Lung (tissue), 12 donors: Measurements from ENCODE around the gene SLC9A1. TPM values are rescaled to one million over a fixed set of nuclear protein-coding genes. Genes with fewer than 3 reads are reported as not detected.

Source experiments
- ATAC-seq: fragments of 200-7000 bp; cut with Tn5 transposase; one replicate; pipeline ENCODE4 v1.9.1; 2020; ENCODE audit warnings: moderate number of reproducible peaks; ENCODE audit not compliant: insufficient read depth, low FRiP score
- DNase-seq, 3 donors: peaks; one replicate each; pipeline ENCODE4 v3.0.0-alpha.2; 2013 to 2017
- H3K27ac ChIP-seq, 2 donors: one replicate each; pipeline ENCODE4 v1.5.1; 2013; ENCODE audit warnings: mild to moderate bottlenecking in 2 of 2, moderate library complexity in 2 of 2, control low read depth in 1 of 2, inconsistent platforms in 1 of 2, low read depth in 1 of 2, low read length in 1 of 2
- H3K27me3 ChIP-seq, 3 donors: one replicate each; pipeline ENCODE4 v1.5.1; 2013; ENCODE audit warnings: low read length in 2 of 3; ENCODE audit not compliant: control insufficient read depth in 3 of 3, insufficient read depth in 3 of 3
- H3K36me3 ChIP-seq, 4 donors: one replicate each; pipeline ENCODE4 v1.5.1; 2013; ENCODE audit warnings: low read length in 4 of 4, mild to moderate bottlenecking in 1 of 4, moderate library complexity in 1 of 4; ENCODE audit not compliant: control insufficient read depth in 4 of 4, insufficient read depth in 4 of 4
- H3K4me1 ChIP-seq, 5 donors: one replicate each; pipeline ENCODE4 v1.5.1; 2013; ENCODE audit warnings: low read length in 5 of 5, mild to moderate bottlenecking in 2 of 5, moderate library complexity in 1 of 5; ENCODE audit not compliant: control insufficient read depth in 5 of 5, insufficient read depth in 5 of 5
- H3K4me3 ChIP-seq: one replicate; pipeline ENCODE4 v1.5.1; 2013; ENCODE audit warnings: mild to moderate bottlenecking, control low read depth, moderate library complexity
- H3K9ac ChIP-seq, 2 donors: one replicate each; pipeline ENCODE4 v1.5.1; 2013; ENCODE audit warnings: low read length in 2 of 2, control low read depth in 1 of 2; ENCODE audit not compliant: insufficient read depth in 1 of 2
- H3K9me3 ChIP-seq, 4 donors: one replicate each; pipeline ENCODE4 v1.5.1; 2013; ENCODE audit warnings: low read length in 3 of 4, mild to moderate bottlenecking in 1 of 4, moderate library complexity in 1 of 4; ENCODE audit not compliant: control insufficient read depth in 4 of 4, insufficient read depth in 3 of 4
- WGBS, 2 donors: extraction: QIAGEN DNeasy Blood & Tissue Kit; methylation state at CpG; one replicate each; pipeline ENCODE4 v1.1.7; 2013; 5-methylcytosine and 5-hydroxymethylcytosine counted together
- polyA plus RNA-seq, 2 donors: library from polyadenylated mRNA; stranded (reverse); fragments of 200-250 nt; gene quantifications; one replicate each; pipeline ENCODE4 v1.2.1, GENCODE V29; 2013
- total RNA-seq, 2 donors: library from RNA; depleted of rRNA in 1 of 2; stranded (reverse); fragments of >200 nt in 1 of 2; gene quantifications; one replicate each; pipeline ENCODE4 v1.2.1, GENCODE V29; 2014 to 2021
- TF ChIP-seq, protein P1 (sequence below): IDR thresholded peaks from 2 replicates; pipeline ENCODE4 v1.5.1; 2012; ENCODE audit warnings: mild to moderate bottlenecking; ENCODE audit errors: control extremely low read depth, extremely low read depth
- donor health status: control.
- donor health status: control.
- donor health status: Bipolar disorder and iron deficiency.
- donor health status: healthy.
- donor health status: DM: yes; HTN: yes; CAD: no.

The SLC9A1 gene
- total and polyA plus RNA-seq, 4 donors: 19.3 to 48.0 (median 24.6) TPM

DNA sequence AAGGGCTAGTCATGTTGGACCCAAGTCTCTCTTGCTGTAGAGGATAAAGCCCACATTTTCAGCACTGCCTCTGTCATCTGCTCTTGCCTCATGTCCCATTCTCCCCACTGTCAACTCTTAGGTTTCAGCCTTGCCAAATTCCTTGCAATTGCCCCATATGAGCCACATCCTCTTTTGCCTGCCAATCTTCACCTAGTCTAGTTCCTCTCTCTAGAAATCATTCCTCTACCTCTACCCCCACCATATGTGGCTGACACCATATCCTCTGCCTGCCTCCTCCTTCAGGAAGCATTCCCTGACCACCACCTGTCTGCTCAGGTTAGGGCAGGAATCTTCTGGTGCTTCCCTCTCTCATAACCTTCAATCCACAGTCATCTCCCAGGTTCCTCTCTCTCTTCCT, 38.2 kb downstream of the SLC9A1 start:
- no peak for ATAC-seq

GRCh38 chr1:27116232-27116631, 38.7 kb downstream of the SLC9A1 start:
- TF ChIP-seq, protein P1, sequence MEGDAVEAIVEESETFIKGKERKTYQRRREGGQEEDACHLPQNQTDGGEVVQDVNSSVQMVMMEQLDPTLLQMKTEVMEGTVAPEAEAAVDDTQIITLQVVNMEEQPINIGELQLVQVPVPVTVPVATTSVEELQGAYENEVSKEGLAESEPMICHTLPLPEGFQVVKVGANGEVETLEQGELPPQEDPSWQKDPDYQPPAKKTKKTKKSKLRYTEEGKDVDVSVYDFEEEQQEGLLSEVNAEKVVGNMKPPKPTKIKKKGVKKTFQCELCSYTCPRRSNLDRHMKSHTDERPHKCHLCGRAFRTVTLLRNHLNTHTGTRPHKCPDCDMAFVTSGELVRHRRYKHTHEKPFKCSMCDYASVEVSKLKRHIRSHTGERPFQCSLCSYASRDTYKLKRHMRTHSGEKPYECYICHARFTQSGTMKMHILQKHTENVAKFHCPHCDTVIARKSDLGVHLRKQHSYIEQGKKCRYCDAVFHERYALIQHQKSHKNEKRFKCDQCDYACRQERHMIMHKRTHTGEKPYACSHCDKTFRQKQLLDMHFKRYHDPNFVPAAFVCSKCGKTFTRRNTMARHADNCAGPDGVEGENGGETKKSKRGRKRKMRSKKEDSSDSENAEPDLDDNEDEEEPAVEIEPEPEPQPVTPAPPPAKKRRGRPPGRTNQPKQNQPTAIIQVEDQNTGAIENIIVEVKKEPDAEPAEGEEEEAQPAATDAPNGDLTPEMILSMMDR: no peak
- Histone ChIP-seq H3K4me3 (no peak overlapping the region), H3K27ac (peak overlapping the region in 1 of 2 donors; percentile 79), H3K9ac (no peak overlapping the region), H3K27me3 (no peaks in the 10 kb centered on the region), H3K4me1 (peaks cover 4 to 39% (median 22%) of the 10 kb centered on the region in 5 donors), H3K36me3 (peaks cover 0 to 4% (median 1%) of the 10 kb centered on the region in 4 donors), H3K9me3 (no peaks in the 10 kb centered on the region)
- ATAC-seq (no peak), DNase-seq (no peak)
- WGBS, 2 donors: 63 to 75% methylated on average over 3 of the region's 3 CpGs

More for the DNA sequence above, 38.2 kb downstream of the SLC9A1 start:
- Histone ChIP-seq H3K27me3 (no peaks in the 10 kb centered on the region), H3K36me3 (peaks cover 0 to 4% (median 1%) of the 10 kb centered on the region in 4 donors), H3K4me1 (peaks cover 2 to 38% (median 22%) of the 10 kb centered on the region in 5 donors), H3K9me3 (no peaks in the 10 kb centered on the region), H3K9ac (no peak overlapping the region), H3K27ac (peak overlapping the region in 1 of 2 donors; percentile 79), H3K4me3 (no peak overlapping the region)
- no peak for DNase-seq
- TF ChIP-seq, protein P1: no peak

DNA sequence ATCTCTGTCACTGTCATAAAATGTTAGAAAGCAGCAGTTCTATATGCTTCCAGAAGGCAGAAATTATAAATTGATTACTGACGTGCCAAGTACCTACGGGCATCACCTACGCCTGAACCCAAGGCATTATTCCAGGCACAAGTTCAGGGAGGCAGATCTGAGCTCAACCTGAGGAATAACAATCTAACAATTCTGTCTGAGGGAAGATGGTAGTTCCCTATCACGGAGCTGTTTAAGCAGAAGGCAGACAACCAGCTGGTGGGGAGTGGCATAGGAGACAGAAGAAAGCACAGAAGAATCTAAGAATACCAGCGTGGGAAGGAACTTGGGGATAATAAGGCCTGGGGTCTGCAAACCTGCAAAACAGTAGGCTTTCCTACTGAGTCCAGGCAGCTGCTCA, 40.4 kb downstream of the SLC9A1 start:
- Histone ChIP-seq H3K36me3 (peaks cover 0 to 4% (median 3%) of the 10 kb centered on the region in 4 donors), H3K4me3 (no peak overlapping the region), H3K27me3 (no peaks in the 10 kb centered on the region), H3K9me3 (no peaks in the 10 kb centered on the region), H3K9ac (no peak overlapping the region), H3K4me1 (peaks cover 4 to 39% (median 26%) of the 10 kb centered on the region in 5 donors), H3K27ac (peak overlapping the region in 1 of 2 donors; percentile 87)
- TF ChIP-seq, protein P1: no peak
- 75 to 83% methylated on average over 5 of the region's 5 CpGs for WGBS, 2 donors
- no peak for DNase-seq
- ATAC-seq: no peak

DNA sequence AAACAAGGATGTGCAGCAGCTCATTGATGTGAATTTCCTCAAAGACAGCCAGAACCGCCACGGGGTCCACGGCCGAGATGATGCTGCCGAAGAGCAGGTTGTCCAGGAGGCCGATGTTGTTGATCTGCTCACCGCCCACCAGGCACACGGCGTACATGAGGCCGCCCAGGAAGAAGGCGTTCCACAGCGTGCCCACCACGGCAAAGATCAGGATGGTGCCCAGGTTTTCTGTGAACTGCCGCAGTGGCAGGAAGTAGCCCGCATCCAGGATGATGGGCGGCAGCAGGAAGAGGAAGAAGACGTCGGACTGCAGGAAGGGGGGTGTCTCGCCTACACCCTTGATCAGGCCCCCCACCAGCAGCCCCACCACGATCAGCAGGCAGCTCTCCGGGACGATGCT, 41.1 kb downstream of the SLC9A1 start:
- Histone ChIP-seq H3K9ac (no peak overlapping the region), H3K4me1 (peaks cover 4 to 35% (median 19%) of the 10 kb centered on the region in 5 donors), H3K27ac (no peak overlapping the region), H3K4me3 (no peak overlapping the region), H3K27me3 (no peaks in the 10 kb centered on the region), H3K36me3 (peaks cover 0 to 8% (median 3%) of the 10 kb centered on the region in 4 donors), H3K9me3 (no peaks in the 10 kb centered on the region)
- WGBS, 2 donors: 65 to 72% methylated on average over 22 of the region's 22 CpGs
- TF ChIP-seq, protein P1: no peak
- ATAC-seq: no peak
- DNase-seq: no peak
